Esophagus squamous epithelium (tissue), 4 donors: ENCODE results near the gene B3GAT1.

Experiments used
- CTCF ChIP-seq, 6 experiments: fragments of 450-650 bp in 4 of 6; fragments of 200-600 bp in 2 of 6; sonication (generic) in 2 of 6; IDR thresholded peaks; one replicate each; pipeline ENCODE4 v1.5.1; 2016 to 2019; ENCODE audit warnings: antibody characterized with exemption in 6 of 6, mild to moderate bottlenecking in 4 of 6, moderate library complexity in 4 of 6
- POLR2A ChIP-seq, 4 donors: fragments of 450-650 bp; IDR thresholded peaks; one replicate each; pipeline ENCODE4 v1.6.1; 2017; ENCODE audit warnings: antibody characterized with exemption in 4 of 4, mild to moderate bottlenecking in 4 of 4, moderate library complexity in 3 of 4

- TF ChIP-seq CTCF (IDR thresholded peaks at IDR 0.05) = no peak
- no peak for TF ChIP-seq POLR2A (IDR thresholded peaks at IDR 0.05)
Observed at GRCh38 chr11:134380229-134380628, 31.8 kb downstream of the B3GAT1 start.
